HG03342 (cell line): Measurements from ENCODE around the gene PCDHGB7.
A peak's percentile ranks its signal among the peaks of the same experiment; 100 is the strongest.
"Not testable (repeated sequence)": the region's sequence is repeated elsewhere in the genome, so short reads cannot be mapped to it uniquely, and the experiment has no call there.

ENCODE experiments used
- ATAC-seq: cut with Tn5 transposase; IDR thresholded peaks from one replicate; pipeline ENCODE4 v1.9.1; 2021; ENCODE audit warnings: mild to moderate bottlenecking, moderate library complexity; ENCODE audit not compliant: unreplicated experiment

The PCDHGB7 gene

DNA sequence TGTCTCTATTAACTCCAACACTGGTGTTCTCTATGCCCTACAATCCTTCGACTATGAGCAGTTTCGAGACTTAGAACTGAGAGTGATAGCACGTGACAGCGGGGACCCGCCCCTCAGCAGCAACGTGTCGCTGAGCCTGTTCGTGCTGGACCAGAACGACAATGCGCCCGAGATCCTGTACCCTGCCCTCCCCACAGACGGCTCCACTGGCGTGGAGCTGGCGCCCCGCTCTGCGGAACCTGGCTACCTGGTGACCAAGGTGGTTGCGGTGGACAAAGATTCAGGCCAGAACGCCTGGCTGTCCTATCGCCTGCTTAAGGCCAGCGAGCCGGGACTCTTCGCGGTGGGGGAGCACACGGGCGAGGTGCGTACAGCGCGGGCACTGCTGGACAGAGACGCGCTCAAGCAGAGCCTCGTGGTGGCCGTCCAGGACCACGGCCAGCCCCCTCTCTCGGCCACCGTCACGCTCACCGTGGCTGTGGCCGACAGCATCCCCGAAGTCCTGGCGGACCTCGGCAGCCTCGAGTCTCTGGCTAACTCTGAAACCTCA lies 5.3 kb downstream of the PCDHGB7 start:
- ATAC-seq: no peak

DNA sequence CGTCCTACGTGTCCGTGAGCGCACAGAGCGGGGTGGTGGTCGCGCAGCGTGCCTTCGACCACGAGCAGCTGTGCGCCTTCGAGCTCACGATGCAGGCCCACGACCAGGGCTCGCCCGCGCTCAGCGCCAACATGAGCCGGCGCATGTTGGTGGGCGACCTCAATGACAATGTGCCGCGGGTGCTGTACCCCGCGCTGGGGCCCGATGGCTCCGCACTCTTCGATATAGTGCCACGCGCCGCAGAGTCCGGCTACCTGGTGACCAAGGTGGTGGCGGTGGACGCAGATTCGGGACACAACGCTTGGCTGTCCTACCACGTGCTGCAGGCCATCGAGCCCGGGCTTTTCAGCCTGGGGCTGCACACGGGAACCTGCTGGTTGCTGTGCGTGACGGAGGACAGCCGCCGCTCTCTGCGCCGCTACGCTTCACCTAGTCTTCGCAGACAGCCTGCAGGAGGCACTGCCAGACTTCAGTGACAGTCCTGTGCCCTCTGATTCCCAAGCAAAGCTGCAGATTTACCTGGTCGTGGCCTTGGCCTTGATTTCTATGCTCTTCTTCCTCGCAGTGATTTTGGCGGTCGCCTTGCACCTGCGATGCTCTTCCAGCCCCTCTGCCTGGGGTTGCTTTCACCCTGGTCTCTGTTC lies 10.4 kb downstream of the PCDHGB7 start:
- no peak for ATAC-seq

GRCh38 chr5:141430332-141431113 lies 13.0 kb downstream of the PCDHGB7 start, which contains the start of gene PCDHGA12:
Gene PCDHGA12, plus strand, starts transcription at chr5:141430507. Its CDS starts 253 bp downstream, at chr5:141430760.
- peak; percentile 73 for ATAC-seq

DNA sequence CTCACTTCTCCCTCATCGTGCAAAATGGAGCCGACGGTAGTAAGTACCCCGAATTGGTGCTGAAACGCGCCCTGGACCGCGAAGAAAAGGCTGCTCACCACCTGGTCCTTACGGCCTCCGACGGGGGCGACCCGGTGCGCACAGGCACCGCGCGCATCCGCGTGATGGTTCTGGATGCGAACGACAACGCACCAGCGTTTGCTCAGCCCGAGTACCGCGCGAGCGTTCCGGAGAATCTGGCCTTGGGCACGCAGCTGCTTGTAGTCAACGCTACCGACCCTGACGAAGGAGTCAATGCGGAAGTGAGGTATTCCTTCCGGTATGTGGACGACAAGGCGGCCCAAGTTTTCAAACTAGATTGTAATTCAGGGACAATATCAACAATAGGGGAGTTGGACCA lies 13.8 kb downstream of the PCDHGB7 start:
- ATAC-seq: peak; percentile 66

DNA sequence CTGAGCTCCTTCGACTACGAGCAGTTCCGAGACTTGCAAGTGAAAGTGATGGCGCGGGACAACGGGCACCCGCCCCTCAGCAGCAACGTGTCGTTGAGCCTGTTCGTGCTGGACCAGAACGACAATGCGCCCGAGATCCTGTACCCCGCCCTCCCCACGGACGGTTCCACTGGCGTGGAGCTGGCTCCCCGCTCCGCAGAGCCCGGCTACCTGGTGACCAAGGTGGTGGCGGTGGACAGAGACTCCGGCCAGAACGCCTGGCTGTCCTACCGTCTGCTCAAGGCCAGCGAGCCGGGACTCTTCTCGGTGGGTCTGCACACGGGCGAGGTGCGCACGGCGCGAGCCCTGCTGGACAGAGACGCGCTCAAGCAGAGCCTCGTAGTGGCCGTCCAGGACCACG lies 14.8 kb downstream of the PCDHGB7 start:
- not testable (repeated sequence) for ATAC-seq

DNA sequence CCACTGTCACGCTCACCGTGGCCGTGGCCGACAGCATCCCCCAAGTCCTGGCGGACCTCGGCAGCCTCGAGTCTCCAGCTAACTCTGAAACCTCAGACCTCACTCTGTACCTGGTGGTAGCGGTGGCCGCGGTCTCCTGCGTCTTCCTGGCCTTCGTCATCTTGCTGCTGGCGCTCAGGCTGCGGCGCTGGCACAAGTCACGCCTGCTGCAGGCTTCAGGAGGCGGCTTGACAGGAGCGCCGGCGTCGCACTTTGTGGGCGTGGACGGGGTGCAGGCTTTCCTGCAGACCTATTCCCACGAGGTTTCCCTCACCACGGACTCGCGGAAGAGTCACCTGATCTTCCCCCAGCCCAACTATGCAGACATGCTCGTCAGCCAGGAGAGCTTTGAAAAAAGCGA lies 15.2 kb downstream of the PCDHGB7 start:
- ATAC-seq: not testable (repeated sequence)

- no peak for ATAC-seq
Observed at GRCh38 chr5:141434006-141434405, 16.5 kb downstream of the PCDHGB7 start.

- no peak for ATAC-seq
Observed at GRCh38 chr5:141437221-141437620, 19.7 kb downstream of the PCDHGB7 start.

GRCh38 chr5:141439411-141440141 lies 22.1 kb downstream of the PCDHGB7 start:
- ATAC-seq: no peak

- no peak for ATAC-seq
Observed at GRCh38 chr5:141440341-141440740, 22.9 kb downstream of the PCDHGB7 start.

GRCh38 chr5:141441571-141442170 lies 24.2 kb downstream of the PCDHGB7 start:
- no peak for ATAC-seq

GRCh38 chr5:141465351-141465750 lies 47.9 kb downstream of the PCDHGB7 start:
- no peak for ATAC-seq
